HL-60/S4 treated with retinoic acid at 250 ng/mL for 4 days and 3 days (cell line): Measurements from ENCODE around the gene PDXDC1.
"Not testable (repeated sequence)": the region's sequence is repeated elsewhere in the genome, so short reads cannot be mapped to it uniquely, and the experiment has no call there.

Experiments used
- in situ Hi-C: fragments of 300-500 bp; cut with MboI; formaldehyde crosslinking; loops from 2 replicates; pipeline ENCODE4 v1.7.0; 2022; ENCODE audit warnings: low sequenced_read_pairs

The PDXDC1 gene

DNA sequence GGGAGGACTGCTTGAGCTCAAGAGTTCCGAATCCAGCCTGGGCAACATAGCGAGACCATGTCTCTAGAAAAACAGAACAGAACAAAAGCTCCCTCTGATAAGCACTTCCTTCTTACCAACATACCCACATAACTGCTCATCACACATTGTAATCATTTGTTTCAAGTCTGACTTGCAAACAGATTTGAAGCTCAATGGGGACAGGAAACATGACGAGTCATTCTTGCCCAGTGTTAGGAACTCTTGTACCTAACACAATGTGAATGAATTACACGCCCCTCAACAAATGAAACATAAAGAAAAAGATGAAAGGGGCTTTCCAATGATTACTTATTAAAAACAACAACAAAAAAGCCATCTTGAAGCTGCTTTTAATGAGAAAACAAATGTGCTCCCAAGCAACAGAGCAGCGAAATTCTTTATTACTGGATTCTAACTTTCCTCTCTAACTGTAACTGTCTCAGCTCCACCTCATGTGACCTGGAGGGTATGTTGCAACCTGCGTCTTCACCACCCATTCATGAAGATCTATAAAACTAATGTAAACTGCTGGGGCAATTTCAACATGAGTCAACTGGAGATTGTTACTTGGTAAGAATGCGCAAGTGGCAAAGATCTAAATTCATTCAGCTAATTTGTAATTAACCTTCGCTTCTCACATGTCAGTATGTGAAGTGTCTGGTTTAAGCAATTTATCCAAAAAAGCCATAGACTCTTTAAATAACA, 87.4 kb downstream of the PDXDC1 start:
- in situ Hi-C loops = not testable (repeated sequence)

DNA sequence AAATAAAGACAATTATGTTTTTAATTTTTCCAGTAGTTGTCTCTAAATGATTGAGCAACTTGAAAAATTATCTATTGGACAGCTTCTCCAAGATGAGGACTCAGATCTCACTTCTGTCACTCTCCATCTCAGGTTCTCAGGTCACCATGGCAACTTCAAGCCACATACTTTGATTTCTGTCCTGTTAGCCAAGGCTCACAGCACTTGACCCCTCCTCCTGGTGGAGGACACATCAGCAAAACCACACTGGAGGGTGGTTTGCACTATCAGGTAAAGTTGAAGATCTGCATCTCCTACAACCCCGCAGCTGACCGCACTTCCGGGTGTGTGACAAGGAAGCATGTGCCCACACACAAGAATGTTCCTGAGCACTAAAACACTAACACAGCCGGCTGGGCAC, 91.1 kb downstream of the PDXDC1 start:
- in situ Hi-C loops = not testable (repeated sequence)

DNA sequence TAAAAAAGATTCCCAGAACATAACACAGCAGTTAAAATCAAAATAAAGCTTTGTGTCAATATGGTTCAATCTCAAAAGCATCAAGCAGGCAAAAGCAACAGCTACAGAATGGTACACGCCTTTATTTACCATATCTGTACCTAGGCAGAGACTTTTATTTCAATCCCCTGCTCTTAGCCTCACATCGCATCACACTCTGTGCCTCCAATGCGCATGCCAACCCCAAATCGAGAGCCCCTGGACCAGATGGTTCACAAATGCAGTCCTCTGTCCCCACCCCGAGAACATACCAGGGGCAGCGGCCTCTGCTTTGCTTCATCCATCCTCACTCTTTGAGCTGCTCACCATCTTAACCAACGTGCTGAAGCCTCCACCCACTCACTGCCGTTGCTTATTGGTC, 91.9 kb downstream of the PDXDC1 start:
- in situ Hi-C loops = not testable (repeated sequence)

GRCh38 chr16:15071013-15071412, 96.2 kb downstream of the PDXDC1 start:
- in situ Hi-C loops = not testable (repeated sequence)

GRCh38 chr16:15071916-15072769, 97.3 kb downstream of the PDXDC1 start:
- in situ Hi-C loops = not testable (repeated sequence)

- in situ Hi-C loops = no loop called here
Measured at GRCh38 chr16:15073101-15073500, 98.3 kb downstream of the PDXDC1 start.

- in situ Hi-C loops = not testable (repeated sequence)
Measured at GRCh38 chr16:15076161-15076560, 101.3 kb downstream of the PDXDC1 start.

DNA sequence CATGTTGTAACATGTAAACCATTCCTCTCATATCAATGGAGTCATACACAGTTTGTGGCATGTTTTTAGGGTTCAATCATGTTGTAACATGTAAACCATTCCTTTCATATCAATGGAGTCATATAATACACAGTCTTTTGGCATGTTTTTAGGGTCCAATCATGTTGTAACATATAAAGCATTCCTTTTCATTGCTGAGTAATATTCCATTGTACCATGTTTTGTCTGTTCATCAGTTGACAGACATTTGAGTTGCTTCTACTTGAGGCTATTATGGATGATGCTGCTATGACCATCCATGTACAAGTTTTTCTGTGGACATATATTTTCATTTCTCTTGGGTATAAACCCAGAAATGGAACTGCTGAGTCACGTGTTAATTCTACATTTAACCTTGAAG, 106.1 kb downstream of the PDXDC1 start:
- in situ Hi-C loops = not testable (repeated sequence)

GRCh38 chr16:15082788-15083187, 108.0 kb downstream of the PDXDC1 start:
- in situ Hi-C loops = not testable (repeated sequence)

DNA sequence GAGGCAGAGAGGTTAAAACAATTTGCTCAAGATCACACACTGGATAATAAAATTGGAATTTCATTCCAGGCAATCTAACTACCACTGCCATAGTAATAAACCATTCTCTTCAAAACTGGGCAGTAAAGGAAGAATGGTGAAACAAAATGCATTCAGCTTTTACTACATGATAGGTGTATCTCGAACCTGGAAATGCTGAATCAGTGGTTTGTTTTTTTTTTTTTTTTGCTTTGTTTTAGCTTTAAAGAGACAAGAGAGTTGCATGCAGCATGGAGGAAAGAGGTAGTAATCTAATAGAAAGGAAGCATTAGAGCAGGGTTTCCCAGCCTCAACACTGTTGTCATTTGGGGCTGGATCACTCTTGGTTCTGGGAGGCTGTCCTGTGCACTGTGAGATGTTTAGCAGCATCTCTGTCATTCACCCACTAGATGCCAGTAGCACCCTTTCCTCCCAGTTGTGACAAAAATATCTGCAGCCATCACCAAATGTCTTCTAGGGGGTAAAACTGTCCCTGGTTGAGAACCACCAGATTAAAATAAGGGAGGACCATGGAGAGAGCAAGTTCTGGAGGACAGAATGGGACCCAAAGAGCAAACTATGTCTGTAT, 115.9 kb downstream of the PDXDC1 start:
- in situ Hi-C loops = not testable (repeated sequence)

- in situ Hi-C loops = not testable (repeated sequence)
Measured at GRCh38 chr16:15093571-15093954, 118.7 kb downstream of the PDXDC1 start.

GRCh38 chr16:15093955-15094827, 119.4 kb downstream of the PDXDC1 start, which contains the start of gene RRN3:
TSS of gene RRN3 (minus strand) at chr16:15094272. CDS start at chr16:15094233, 39 bp downstream.
- in situ Hi-C loops = not testable (repeated sequence)

DNA sequence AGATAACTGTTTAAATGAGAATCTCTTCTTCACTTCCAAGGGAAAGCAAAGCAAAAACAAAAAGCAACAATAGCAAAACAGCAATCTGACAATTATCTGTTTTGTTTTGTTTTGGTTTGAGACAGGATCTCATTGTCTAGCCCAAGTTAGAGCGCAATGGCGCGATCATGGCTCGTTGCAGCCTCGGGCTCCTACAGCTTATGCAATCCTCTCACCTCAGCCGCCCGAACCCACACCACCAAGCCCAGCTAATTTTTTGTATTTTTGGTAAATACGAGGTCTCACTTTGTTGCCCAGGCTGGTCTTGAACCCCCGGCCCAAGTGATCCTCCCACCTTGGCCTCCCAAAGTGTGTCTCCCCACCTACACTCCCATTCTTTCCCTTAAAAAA, 121.8 kb downstream of the PDXDC1 start:
- in situ Hi-C loops = not testable (repeated sequence)

GRCh38 chr16:15099366-15099909, 124.6 kb downstream of the PDXDC1 start:
- in situ Hi-C loops = not testable (repeated sequence)

GRCh38 chr16:15100372-15100987, 125.7 kb downstream of the PDXDC1 start:
- in situ Hi-C loops = not testable (repeated sequence)

DNA sequence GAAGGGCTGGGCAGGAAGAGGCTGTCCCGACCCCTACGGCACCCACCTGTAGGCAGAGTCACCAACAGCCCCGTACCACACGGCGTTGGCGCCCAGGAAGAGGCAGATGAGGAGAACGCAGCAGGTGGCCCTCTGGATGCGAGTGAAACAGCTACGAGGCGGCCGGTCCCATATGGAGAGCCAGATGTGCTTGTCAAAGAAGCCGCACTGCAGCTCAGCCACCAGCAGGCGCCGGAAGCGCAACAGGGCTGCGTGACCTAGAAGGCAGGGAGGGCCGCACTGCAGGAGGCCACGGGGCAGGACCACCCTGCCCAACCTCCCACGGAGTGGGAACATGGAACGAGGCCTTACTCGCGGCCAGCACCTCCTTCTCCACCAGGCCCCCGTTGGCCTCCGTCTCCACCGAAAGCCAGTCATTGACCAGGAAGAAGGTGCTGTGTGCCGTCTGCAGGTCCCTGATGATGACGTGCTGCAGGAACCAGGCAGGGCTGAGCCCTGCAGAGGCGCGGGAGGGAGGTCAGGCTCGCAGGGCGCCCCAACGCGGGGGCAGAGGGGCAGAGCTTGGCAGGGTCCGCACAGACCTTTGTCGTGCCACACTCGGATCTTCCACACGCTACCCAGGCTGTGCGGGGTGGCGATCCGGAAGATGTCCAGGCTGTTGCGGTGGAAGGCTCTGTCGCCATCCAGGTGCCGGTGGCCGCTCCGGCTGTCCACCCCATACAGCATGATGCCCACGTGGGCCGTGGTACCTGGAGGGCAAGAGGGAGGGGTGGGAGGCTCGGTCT, 153.0 kb downstream of the PDXDC1 start:
- in situ Hi-C loops = not testable (repeated sequence)

DNA sequence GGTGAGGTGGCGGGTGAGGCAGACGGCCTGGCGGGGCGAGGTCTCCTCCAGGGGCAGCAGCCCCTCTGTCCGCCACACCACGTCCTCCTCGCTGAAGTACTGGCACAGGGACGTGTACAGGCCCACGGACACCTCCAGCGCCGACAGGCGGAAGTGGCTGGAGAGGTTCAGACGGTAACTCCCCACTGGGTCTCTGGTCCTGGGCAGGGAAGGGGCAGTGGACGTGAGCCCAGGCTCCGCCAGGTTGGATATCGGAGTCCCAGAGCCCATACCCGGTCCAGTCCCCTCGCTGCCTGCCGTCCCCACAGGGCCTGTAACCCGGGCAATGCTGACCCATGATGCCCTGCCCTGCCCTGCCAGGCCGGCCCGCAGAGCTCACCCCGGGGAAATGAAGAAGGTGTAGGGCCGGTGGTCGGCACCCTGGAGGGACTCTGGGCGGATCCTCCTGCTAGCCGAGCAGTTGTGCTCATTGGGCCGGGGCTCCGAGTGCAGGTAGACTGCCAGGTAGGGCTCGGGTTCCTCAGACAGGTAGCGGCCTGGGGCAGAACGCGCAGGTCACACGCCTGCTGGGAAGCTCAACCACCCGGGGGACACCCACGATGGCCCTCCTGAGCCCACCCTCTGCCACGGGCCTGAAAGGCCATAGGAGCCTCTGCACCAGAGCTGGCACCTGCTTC, 155.6 kb downstream of the PDXDC1 start:
- in situ Hi-C loops = not testable (repeated sequence)

GRCh38 chr16:15130943-15131700, 156.3 kb downstream of the PDXDC1 start:
- in situ Hi-C loops = not testable (repeated sequence)
